HepG2 (cell line): ENCODE measurements around the gene GPC6. TPM values are rescaled to one million over a fixed set of nuclear protein-coding genes. Genes with fewer than 3 reads are reported as not detected.

Experiments used
- RAD21 ChIP-seq: fragments of 450-650 bp; formaldehyde crosslinking; IDR thresholded peaks from 2 replicates; pipeline ENCODE4 v1.5.0; 2020; ENCODE audit warnings: mild to moderate bottlenecking
- ZNF235 ChIP-seq: sonication (generic); formaldehyde crosslinking; IDR thresholded peaks from 2 replicates; pipeline ENCODE4 v1.8.1; 2023; ENCODE audit warnings: mild to moderate bottlenecking, missing genetic modification reagents, borderline replicate concordance
- polyA plus RNA-seq, 8 experiments: library from polyadenylated mRNA; depleted of rRNA in 3 of 8; stranded (reverse) in 7 of 8; unstranded in 1 of 8; fragments of >200 nt; fragmentation: Illumina TruSeq in 4 of 8; extraction: Trizol in 4 of 8; gene quantifications; 2 replicates each; pipeline versions ENCODE4 v1.2.1 to v1.2.3, GENCODE V29; 2011 to 2016; ENCODE audit warnings: low read depth in 4 of 8, missing spikeins in 1 of 8, mixed read lengths in 1 of 8; ENCODE audit not compliant: insufficient read depth in 1 of 8
- total RNA-seq, 5 experiments: library from RNA; depleted of rRNA; stranded (reverse); fragments of >200 nt; fragmentation: Illumina TruSeq; extraction: Trizol; gene quantifications; 2 replicates each; pipeline ENCODE4 v1.2.3, GENCODE V29; 2016; ENCODE audit warnings: low read depth in 1 of 5
- TF ChIP-seq, protein P1 (sequence below), 2 experiments: sonication (generic) in 1 of 2; formaldehyde crosslinking in 1 of 2; IDR thresholded peaks; 2 replicates each; pipeline versions ENCODE4 v1.4.0 to v1.6.1; 2016 to 2020; ENCODE audit warnings: borderline replicate concordance in 1 of 2, low read depth in 1 of 2, mild to moderate bottlenecking in 1 of 2, missing genetic modification reagents in 1 of 2
- TF ChIP-seq, protein P2 (sequence below): sonication (generic); formaldehyde crosslinking; IDR thresholded peaks from 2 replicates; pipeline ENCODE4 v1.4.0; 2020; ENCODE audit warnings: missing genetic modification reagents

GPC6 gene
- total and polyA plus RNA-seq, 2 of the 13 experiments (the other 11 are each of a cell fraction or from before 2014, with no cell fraction given), result 24.5 to 33.9 TPM

DNA sequence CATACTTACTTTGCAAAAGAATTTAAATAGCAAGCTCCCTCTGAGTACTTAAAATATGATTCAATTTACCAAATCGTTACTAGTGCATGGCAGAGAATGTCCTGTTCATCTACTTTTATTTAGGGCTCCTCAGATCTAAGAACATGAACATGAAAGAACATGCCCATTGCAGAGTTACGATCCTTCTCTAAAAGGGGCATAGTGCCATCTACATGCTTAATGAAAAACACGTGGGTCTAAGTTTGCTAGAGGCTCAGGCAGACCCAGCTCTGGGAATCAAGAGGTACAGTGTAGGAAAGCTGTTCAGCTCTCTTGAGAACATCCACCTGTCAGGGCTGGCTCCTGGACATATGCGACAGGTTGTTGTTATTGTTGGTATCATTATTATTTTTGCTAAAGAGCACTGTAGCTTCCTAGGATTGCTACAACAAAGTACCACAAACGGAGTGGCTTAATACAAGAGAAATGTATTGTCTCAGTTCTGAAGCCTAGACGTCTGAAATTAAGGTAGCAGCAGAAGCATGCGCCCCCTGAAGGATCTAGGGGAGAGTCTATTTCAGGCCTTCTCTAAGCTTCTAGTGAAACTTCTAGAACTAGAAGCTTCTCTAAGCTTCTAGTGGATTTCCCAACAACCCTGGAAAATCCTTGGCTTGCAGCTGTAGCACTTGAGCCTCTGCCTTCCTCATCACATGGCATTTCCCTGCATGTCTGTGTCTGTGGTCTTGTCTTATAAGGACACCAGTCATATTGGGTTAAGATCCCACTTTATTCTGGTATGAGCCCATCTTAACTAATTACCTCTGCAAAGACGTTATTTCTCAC lies 1119.0 kb downstream of the GPC6 start (continued):
- TF ChIP-seq, protein P1, sequence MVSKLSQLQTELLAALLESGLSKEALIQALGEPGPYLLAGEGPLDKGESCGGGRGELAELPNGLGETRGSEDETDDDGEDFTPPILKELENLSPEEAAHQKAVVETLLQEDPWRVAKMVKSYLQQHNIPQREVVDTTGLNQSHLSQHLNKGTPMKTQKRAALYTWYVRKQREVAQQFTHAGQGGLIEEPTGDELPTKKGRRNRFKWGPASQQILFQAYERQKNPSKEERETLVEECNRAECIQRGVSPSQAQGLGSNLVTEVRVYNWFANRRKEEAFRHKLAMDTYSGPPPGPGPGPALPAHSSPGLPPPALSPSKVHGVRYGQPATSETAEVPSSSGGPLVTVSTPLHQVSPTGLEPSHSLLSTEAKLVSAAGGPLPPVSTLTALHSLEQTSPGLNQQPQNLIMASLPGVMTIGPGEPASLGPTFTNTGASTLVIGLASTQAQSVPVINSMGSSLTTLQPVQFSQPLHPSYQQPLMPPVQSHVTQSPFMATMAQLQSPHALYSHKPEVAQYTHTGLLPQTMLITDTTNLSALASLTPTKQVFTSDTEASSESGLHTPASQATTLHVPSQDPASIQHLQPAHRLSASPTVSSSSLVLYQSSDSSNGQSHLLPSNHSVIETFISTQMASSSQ (IDR thresholded peaks at IDR 0.05; ENCODE audit: low read depth), result no peak
- TF ChIP-seq, protein P1 (CRISPR knock-in tag; IDR thresholded peaks at IDR 0.05; ENCODE audit: borderline replicate concordance), result no peak
- TF ChIP-seq, protein P2, sequence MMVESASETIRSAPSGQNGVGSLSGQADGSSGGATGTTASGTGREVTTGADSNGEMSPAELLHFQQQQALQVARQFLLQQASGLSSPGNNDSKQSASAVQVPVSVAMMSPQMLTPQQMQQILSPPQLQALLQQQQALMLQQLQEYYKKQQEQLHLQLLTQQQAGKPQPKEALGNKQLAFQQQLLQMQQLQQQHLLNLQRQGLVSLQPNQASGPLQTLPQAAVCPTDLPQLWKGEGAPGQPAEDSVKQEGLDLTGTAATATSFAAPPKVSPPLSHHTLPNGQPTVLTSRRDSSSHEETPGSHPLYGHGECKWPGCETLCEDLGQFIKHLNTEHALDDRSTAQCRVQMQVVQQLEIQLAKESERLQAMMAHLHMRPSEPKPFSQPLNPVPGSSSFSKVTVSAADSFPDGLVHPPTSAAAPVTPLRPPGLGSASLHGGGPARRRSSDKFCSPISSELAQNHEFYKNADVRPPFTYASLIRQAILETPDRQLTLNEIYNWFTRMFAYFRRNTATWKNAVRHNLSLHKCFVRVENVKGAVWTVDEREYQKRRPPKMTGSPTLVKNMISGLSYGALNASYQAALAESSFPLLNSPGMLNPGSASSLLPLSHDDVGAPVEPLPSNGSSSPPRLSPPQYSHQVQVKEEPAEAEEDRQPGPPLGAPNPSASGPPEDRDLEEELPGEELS (CRISPR knock-in tag), result no peak
- no peak for TF ChIP-seq ZNF235 (CRISPR knock-in tag)
- peak; percentile 23; the same call in 1 of the 2 replicates for TF ChIP-seq RAD21 (CRISPR knock-in tag)
